ENCODE measurements around the gene NBL1. TPM values are rescaled to one million over a fixed set of nuclear protein-coding genes. Genes with fewer than 3 reads are reported as not detected.

NBL1 gene
- total RNA-seq, 1 donor from 2014 or later, result 69.9 TPM

GRCh38 chr1:19689856-19690255, 45.7 kb downstream of the NBL1 start:
- Mint-ChIP-seq H3K4me3 (no peak overlapping the region), H3K36me3 (no peaks in the 10 kb centered on the region), H3K27ac (no peak overlapping the region), H3K27me3 (no peaks in the 10 kb centered on the region), H3K4me1 (ENCODE audit: unreplicated experiment) (no peaks in the 10 kb centered on the region), H3K9me3 (no peaks in the 10 kb centered on the region)
- TF ChIP-seq, protein P1, sequence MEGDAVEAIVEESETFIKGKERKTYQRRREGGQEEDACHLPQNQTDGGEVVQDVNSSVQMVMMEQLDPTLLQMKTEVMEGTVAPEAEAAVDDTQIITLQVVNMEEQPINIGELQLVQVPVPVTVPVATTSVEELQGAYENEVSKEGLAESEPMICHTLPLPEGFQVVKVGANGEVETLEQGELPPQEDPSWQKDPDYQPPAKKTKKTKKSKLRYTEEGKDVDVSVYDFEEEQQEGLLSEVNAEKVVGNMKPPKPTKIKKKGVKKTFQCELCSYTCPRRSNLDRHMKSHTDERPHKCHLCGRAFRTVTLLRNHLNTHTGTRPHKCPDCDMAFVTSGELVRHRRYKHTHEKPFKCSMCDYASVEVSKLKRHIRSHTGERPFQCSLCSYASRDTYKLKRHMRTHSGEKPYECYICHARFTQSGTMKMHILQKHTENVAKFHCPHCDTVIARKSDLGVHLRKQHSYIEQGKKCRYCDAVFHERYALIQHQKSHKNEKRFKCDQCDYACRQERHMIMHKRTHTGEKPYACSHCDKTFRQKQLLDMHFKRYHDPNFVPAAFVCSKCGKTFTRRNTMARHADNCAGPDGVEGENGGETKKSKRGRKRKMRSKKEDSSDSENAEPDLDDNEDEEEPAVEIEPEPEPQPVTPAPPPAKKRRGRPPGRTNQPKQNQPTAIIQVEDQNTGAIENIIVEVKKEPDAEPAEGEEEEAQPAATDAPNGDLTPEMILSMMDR (conservative IDR thresholded peaks at IDR 0.05), result no peak
- no peak for DNase-seq (ENCODE audit: extremely low spot score, unreplicated experiment)

GRCh38 chr1:19690342-19690741, 46.2 kb downstream of the NBL1 start:
- Mint-ChIP-seq H3K27ac (no peak overlapping the region), H3K4me3 (no peak overlapping the region), H3K4me1 (ENCODE audit: unreplicated experiment) (no peaks in the 10 kb centered on the region), H3K9me3 (no peaks in the 10 kb centered on the region), H3K36me3 (no peaks in the 10 kb centered on the region), H3K27me3 (no peaks in the 10 kb centered on the region)
- TF ChIP-seq, protein P1 (conservative IDR thresholded peaks at IDR 0.05), result no peak
- DNase-seq (ENCODE audit: extremely low spot score, unreplicated experiment), result no peak

GRCh38 chr1:19694298-19694697, 50.2 kb downstream of the NBL1 start:
- Mint-ChIP-seq H3K9me3 (no peaks in the 10 kb centered on the region), H3K36me3 (no peaks in the 10 kb centered on the region), H3K27ac (no peak overlapping the region), H3K27me3 (no peaks in the 10 kb centered on the region), H3K4me3 (no peak overlapping the region), H3K4me1 (ENCODE audit: unreplicated experiment) (no peaks in the 10 kb centered on the region)
- DNase-seq (ENCODE audit: extremely low spot score, unreplicated experiment), result no peak
- TF ChIP-seq, protein P1 (conservative IDR thresholded peaks at IDR 0.05), result no peak

DNA sequence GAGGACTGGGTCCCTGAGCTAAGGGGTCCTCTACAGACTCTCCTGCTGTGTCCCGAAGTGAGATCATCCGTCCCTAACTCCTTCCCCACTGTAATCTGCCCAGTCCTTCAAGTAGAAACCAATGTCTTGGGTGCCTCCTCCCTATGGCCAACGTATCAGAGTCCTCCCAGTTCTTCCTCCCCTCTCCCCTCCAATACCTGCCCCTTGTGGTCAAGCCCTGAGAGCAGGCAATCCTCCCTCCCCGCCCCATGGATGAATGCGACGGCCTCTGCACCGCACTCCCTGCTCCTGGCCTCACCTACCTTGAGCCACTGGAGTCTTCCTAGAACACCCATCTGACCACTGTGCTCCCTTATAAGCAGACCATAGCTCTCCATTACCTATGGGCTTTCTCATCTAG, 51.7 kb downstream of the NBL1 start:
- H3K4me3 Mint-ChIP-seq, result no peak overlapping the region
- no peaks in the 10 kb centered on the region for H3K9me3 Mint-ChIP-seq
- H3K27ac Mint-ChIP-seq, result no peak overlapping the region
- H3K4me1 Mint-ChIP-seq (ENCODE audit: unreplicated experiment), result no peaks in the 10 kb centered on the region
- no peak for DNase-seq (ENCODE audit: extremely low spot score, unreplicated experiment)
- H3K27me3 Mint-ChIP-seq, result no peaks in the 10 kb centered on the region
- H3K36me3 Mint-ChIP-seq, result no peaks in the 10 kb centered on the region
- TF ChIP-seq, protein P1 (conservative IDR thresholded peaks at IDR 0.05), result no peak

DNA sequence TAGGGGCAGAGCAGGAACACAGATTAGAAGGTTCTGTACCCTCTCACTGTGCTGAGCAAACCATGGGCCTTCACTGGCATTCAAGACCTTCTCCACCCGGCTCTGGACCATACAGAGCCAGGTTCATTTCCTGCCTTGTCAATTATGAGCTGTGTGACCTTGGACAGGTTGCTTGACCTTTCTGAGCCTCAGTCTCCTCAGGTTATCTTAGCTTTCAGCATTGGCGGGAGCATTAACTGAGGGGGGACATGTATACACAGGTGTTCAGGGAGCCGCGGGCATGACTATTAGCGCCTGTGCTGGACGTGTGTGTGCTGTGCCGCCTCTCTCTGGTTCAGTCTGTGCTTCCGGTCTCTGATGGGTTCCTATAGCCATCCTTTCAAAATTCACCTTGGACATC, 52.7 kb downstream of the NBL1 start:
- no peak for DNase-seq (ENCODE audit: extremely low spot score, unreplicated experiment)
- Mint-ChIP-seq H3K27me3 (no peaks in the 10 kb centered on the region), H3K27ac (no peak overlapping the region), H3K4me1 (ENCODE audit: unreplicated experiment) (no peaks in the 10 kb centered on the region), H3K36me3 (no peaks in the 10 kb centered on the region), H3K9me3 (no peaks in the 10 kb centered on the region), H3K4me3 (no peak overlapping the region)
- TF ChIP-seq, protein P1 (conservative IDR thresholded peaks at IDR 0.05), result no peak

DNA sequence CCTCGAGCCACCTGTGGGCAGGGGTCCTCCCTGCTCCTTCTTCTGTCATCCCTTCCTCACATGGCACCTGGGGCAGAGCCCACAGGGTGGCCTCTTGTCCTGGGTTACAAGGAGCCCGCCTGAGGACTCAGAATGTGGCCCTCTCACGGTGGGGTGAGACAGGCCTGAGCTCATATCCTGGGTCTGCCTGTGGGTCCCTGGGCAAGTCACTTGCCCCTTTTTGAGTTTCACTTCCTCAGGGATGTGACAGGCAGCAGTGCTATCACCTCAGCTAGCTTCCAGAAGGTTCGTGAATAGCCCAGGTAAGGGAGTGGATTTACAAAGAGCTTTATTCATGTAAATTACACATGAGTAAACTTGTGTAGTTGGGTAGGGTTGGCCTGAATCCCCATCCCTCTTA, 54.1 kb downstream of the NBL1 start:
- Mint-ChIP-seq H3K27me3 (no peaks in the 10 kb centered on the region), H3K36me3 (no peaks in the 10 kb centered on the region), H3K4me3 (no peak overlapping the region), H3K27ac (no peak overlapping the region), H3K9me3 (no peaks in the 10 kb centered on the region), H3K4me1 (ENCODE audit: unreplicated experiment) (no peaks in the 10 kb centered on the region)
- DNase-seq (ENCODE audit: extremely low spot score, unreplicated experiment), result no peak
- TF ChIP-seq, protein P1 (conservative IDR thresholded peaks at IDR 0.05), result no peak
